Measurements from ENCODE around the gene TRAPPC1.

- TF ChIP-seq, protein P1, sequence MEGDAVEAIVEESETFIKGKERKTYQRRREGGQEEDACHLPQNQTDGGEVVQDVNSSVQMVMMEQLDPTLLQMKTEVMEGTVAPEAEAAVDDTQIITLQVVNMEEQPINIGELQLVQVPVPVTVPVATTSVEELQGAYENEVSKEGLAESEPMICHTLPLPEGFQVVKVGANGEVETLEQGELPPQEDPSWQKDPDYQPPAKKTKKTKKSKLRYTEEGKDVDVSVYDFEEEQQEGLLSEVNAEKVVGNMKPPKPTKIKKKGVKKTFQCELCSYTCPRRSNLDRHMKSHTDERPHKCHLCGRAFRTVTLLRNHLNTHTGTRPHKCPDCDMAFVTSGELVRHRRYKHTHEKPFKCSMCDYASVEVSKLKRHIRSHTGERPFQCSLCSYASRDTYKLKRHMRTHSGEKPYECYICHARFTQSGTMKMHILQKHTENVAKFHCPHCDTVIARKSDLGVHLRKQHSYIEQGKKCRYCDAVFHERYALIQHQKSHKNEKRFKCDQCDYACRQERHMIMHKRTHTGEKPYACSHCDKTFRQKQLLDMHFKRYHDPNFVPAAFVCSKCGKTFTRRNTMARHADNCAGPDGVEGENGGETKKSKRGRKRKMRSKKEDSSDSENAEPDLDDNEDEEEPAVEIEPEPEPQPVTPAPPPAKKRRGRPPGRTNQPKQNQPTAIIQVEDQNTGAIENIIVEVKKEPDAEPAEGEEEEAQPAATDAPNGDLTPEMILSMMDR (IDR thresholded peaks at IDR 0.05; ENCODE audit: extremely low read depth in 1 of 2, insufficient read depth in 1 of 2, low read depth in 1 of 2, low read length in 2 of 2), result no peak
- TF ChIP-seq POLR2AphosphoS5 (IDR thresholded peaks at IDR 0.05; ENCODE audit: insufficient read depth, low read depth, low read length) (no peak), EZH2 (IDR thresholded peaks at IDR 0.05; ENCODE audit: borderline replicate concordance, low read depth, low read length, severe bottlenecking) (no peak), GATA2 (IDR thresholded peaks at IDR 0.05; ENCODE audit: insufficient read depth, insufficient read length, low read depth, low read length) (no peak), POLR2A (IDR thresholded peaks at IDR 0.05; ENCODE audit: low read depth, low read length) (no peak)
- TF ChIP-seq, protein P2, sequence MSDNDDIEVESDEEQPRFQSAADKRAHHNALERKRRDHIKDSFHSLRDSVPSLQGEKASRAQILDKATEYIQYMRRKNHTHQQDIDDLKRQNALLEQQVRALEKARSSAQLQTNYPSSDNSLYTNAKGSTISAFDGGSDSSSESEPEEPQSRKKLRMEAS (IDR thresholded peaks at IDR 0.05; ENCODE audit: insufficient read depth, insufficient read length), result no peak
Observed at GRCh38 chr17:7910281-7910680, 21.5 kb downstream of the TRAPPC1 start.

All from endothelial cell of umbilical vein (primary cell).